SU-DHL-6 (cell line): Measurements from ENCODE around the gene RND3.

ENCODE experiments used
- H2AFZ ChIP-seq: fragments of 200-600 bp; sonication (generic); 2 replicates; pipeline ENCODE4 v1.6.1; 2014; ENCODE audit warnings: low read depth, mild to moderate bottlenecking, moderate library complexity, mixed read lengths, antibody characterized with exemption, low read length; ENCODE audit not compliant: severe bottlenecking
- H3F3A ChIP-seq: fragments of 200-600 bp; shearing (Covaris generic); 2 replicates; pipeline ENCODE4 v1.6.0; 2016; ENCODE audit warnings: antibody characterized with exemption, mild to moderate bottlenecking; ENCODE audit not compliant: insufficient read depth
- H3K27ac ChIP-seq: fragments of 200-600 bp; sonication (generic); 2 replicates; pipeline ENCODE4 v1.5.1; 2016; ENCODE audit warnings: low read depth, mild to moderate bottlenecking, low read length, moderate library complexity, mixed read lengths
- H3K27me3 ChIP-seq: fragments of 200-600 bp; sonication (generic), shearing (Covaris generic); 2 replicates; pipeline ENCODE4 v1.6.0; 2014; ENCODE audit warnings: mild to moderate bottlenecking, low read length
- H3K36me3 ChIP-seq: fragments of 200-600 bp; sonication (generic); 2 replicates; pipeline ENCODE4 v1.6.1; 2014; ENCODE audit warnings: mild to moderate bottlenecking, low read length, mixed read lengths
- H3K4me2 ChIP-seq: fragments of 300-600, 200-600 bp; shearing (Covaris generic), sonication (generic); 2 replicates; pipeline ENCODE4 v1.6.0; 2014; ENCODE audit warnings: low read length, low read depth, mild to moderate bottlenecking; ENCODE audit not compliant: poor library complexity, severe bottlenecking
- H3K4me3 ChIP-seq: fragments of 200-600 bp; sonication (generic); 2 replicates; pipeline ENCODE4 v1.5.1; 2014; ENCODE audit warnings: antibody characterized with exemption, low read length, mild to moderate bottlenecking, mixed read lengths; ENCODE audit not compliant: insufficient read depth, poor library complexity, severe bottlenecking
- H3K79me2 ChIP-seq: fragments of 200-600 bp; sonication (generic); 2 replicates; pipeline ENCODE4 v1.6.1; 2014; ENCODE audit warnings: mild to moderate bottlenecking, low read length, moderate library complexity; ENCODE audit not compliant: insufficient read depth
- H3K9ac ChIP-seq: fragments of 200-600 bp; sonication (generic); 2 replicates; pipeline ENCODE4 v1.7.0; 2014; ENCODE audit warnings: mild to moderate bottlenecking, low read length
- H3K9me2 ChIP-seq: fragments of 200-600 bp; sonication (generic); replicated peaks from 2 replicates; pipeline ENCODE4 v1.6.1; 2014; ENCODE audit warnings: low read length; ENCODE audit not compliant: insufficient read depth
- H3K9me3 ChIP-seq: fragments of 200-600 bp; sonication (generic); 2 replicates; pipeline ENCODE4 v1.6.1; 2014; ENCODE audit warnings: low read length, mixed read lengths; ENCODE audit not compliant: insufficient read depth
- H4K20me1 ChIP-seq: fragments of 200-600 bp; sonication (generic); 2 replicates; pipeline ENCODE4 v1.6.1; 2014; ENCODE audit warnings: low read depth, mild to moderate bottlenecking, antibody characterized with exemption, low read length, moderate library complexity, mixed read lengths
- EZH2phosphoT487 ChIP-seq: fragments of 200-600 bp; sonication (generic), shearing (Covaris generic); conservative IDR thresholded peaks from 2 replicates; pipeline ENCODE4 v1.6.1; 2018; ENCODE audit warnings: mild to moderate bottlenecking, antibody characterized with exemption, low read length, moderate library complexity, mixed read lengths
- TF ChIP-seq, protein P1 (sequence below): fragments of 200-600 bp; sonication (generic); IDR thresholded peaks from one replicate; pipeline ENCODE4 v1.5.1; 2017; ENCODE audit warnings: antibody characterized with exemption, mild to moderate bottlenecking, low read length, moderate library complexity; ENCODE audit not compliant: insufficient read depth, poor library complexity, severe bottlenecking

The RND3 gene

DNA sequence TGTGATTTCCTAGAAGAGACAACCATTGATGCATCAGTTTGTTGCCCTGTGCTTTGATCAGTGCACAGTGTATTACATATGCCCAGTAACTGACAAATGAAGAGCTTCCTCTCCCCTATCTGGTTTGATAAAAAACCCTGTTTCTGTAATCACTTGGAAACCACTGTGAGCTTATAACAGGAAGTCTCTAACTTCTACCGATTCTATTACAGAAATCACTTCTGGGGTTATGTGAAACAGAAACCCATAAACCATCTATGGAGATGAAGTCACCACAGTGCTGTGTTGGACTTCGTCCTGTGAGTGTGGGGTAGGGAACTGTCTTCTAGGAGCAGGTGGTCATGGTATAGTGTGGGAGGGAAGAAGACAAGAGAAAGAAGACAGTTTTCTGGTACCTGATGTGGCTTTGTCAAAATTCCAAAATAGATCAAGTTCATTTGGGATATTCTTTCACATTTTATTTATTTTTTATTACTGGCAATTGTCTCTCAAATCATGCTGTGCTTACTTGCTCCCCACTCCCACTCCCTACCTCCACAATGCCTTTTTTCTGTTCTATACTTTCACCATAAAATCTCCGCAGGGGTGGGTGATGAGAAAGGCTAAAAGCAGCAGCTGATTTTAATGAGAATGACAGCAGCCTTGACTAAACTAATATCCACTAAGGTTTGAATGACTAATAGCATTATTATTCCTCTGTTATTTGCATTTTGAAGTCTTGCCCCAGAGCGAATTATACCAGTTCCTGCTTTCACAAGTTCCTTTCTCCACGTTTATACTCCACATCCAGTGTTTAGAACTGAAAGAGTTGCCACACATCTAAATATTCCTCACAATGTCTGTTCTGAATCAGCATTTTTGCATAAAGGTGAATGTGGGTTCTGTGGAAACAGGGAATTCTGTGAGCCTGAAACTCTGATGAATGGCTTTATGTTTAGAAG, 41.7 kb upstream of the RND3 start:
- H3K4me3 ChIP-seq: no peak overlapping the region
- H3K36me3 ChIP-seq: no peaks in the 10 kb centered on the region
- H3F3A ChIP-seq: no peaks in the 10 kb centered on the region
- H2AFZ ChIP-seq: no peak overlapping the region
- no peaks in the 10 kb centered on the region for H4K20me1 ChIP-seq
- TF ChIP-seq, protein P1, sequence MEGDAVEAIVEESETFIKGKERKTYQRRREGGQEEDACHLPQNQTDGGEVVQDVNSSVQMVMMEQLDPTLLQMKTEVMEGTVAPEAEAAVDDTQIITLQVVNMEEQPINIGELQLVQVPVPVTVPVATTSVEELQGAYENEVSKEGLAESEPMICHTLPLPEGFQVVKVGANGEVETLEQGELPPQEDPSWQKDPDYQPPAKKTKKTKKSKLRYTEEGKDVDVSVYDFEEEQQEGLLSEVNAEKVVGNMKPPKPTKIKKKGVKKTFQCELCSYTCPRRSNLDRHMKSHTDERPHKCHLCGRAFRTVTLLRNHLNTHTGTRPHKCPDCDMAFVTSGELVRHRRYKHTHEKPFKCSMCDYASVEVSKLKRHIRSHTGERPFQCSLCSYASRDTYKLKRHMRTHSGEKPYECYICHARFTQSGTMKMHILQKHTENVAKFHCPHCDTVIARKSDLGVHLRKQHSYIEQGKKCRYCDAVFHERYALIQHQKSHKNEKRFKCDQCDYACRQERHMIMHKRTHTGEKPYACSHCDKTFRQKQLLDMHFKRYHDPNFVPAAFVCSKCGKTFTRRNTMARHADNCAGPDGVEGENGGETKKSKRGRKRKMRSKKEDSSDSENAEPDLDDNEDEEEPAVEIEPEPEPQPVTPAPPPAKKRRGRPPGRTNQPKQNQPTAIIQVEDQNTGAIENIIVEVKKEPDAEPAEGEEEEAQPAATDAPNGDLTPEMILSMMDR: no peak
- TF ChIP-seq EZH2phosphoT487: no peak
- H3K27me3 ChIP-seq: no peaks in the 10 kb centered on the region
- no peaks in the 10 kb centered on the region for H3K79me2 ChIP-seq
- no peaks in the 10 kb centered on the region for H3K9me3 ChIP-seq
- no peak overlapping the region for H3K9ac ChIP-seq
- H3K27ac ChIP-seq: no peak overlapping the region
- no peak overlapping the region for H3K4me2 ChIP-seq
- H3K9me2 ChIP-seq: no peaks in the 10 kb centered on the region

GRCh38 chr2:150526827-150527226, 39.4 kb upstream of the RND3 start:
- no peaks in the 10 kb centered on the region for H3K9me3 ChIP-seq
- no peak overlapping the region for H3K27ac ChIP-seq
- H3K9me2 ChIP-seq: no peaks in the 10 kb centered on the region
- H3K27me3 ChIP-seq: no peaks in the 10 kb centered on the region
- no peak overlapping the region for H3K9ac ChIP-seq
- no peaks in the 10 kb centered on the region for H3F3A ChIP-seq
- no peaks in the 10 kb centered on the region for H3K79me2 ChIP-seq
- TF ChIP-seq, protein P1: no peak
- TF ChIP-seq EZH2phosphoT487: no peak
- no peaks in the 10 kb centered on the region for H4K20me1 ChIP-seq
- no peak overlapping the region for H2AFZ ChIP-seq
- no peaks in the 10 kb centered on the region for H3K36me3 ChIP-seq
- no peak overlapping the region for H3K4me3 ChIP-seq
- no peak overlapping the region for H3K4me2 ChIP-seq

DNA sequence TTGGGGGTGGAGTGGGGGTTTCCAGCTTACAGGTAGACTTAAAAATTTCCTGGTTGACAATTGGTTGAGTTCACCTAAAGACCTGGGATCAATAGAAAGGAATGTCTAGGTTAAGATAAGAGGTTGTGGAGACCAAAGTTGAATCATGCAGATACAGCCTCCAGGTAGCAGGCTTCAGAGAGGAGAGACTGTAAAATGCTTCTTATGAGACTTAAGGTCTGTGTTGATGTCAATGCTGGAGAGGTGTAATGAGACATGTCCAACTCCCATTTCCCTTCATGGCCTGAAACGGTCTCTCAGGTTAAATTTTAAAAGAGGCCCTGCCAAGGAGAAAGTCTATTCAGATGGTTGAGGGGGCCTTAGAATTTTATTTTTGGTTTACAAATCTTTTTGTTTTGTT, 38.5 kb upstream of the RND3 start:
- H2AFZ ChIP-seq: no peak overlapping the region
- TF ChIP-seq, protein P1: no peak
- no peak for TF ChIP-seq EZH2phosphoT487
- H3K9ac ChIP-seq: no peak overlapping the region
- no peaks in the 10 kb centered on the region for H3K27me3 ChIP-seq
- H3K4me2 ChIP-seq: no peak overlapping the region
- H3K27ac ChIP-seq: no peak overlapping the region
- H3K79me2 ChIP-seq: no peaks in the 10 kb centered on the region
- no peaks in the 10 kb centered on the region for H3K36me3 ChIP-seq
- no peak overlapping the region for H3K4me3 ChIP-seq
- H3K9me2 ChIP-seq: no peaks in the 10 kb centered on the region
- H3F3A ChIP-seq: no peaks in the 10 kb centered on the region
- no peaks in the 10 kb centered on the region for H3K9me3 ChIP-seq
- H4K20me1 ChIP-seq: no peaks in the 10 kb centered on the region
